Aorta (tissue), 5 donors: ENCODE results near the gene ASL. TPM values are rescaled to one million over a fixed set of nuclear protein-coding genes. Genes with fewer than 3 reads are reported as not detected.

Experiments used
- ATAC-seq: fragments of 200-7000 bp; cut with Tn5 transposase; one replicate; pipeline ENCODE4 v1.9.1; 2022; ENCODE audit warnings: moderate library complexity; ENCODE audit not compliant: low FRiP score
- DNase-seq, 2 donors: peaks; one replicate each; pipeline ENCODE4 v3.0.0-alpha.2; 2020
- H3K27ac ChIP-seq, 2 donors: one replicate each; pipeline ENCODE4 v1.5.1; 2013; ENCODE audit warnings: low read length in 2 of 2, mild to moderate bottlenecking in 2 of 2, moderate library complexity in 2 of 2, control low read depth in 1 of 2, inconsistent platforms in 1 of 2, low read depth in 1 of 2
- H3K27me3 ChIP-seq, 2 donors: one replicate each; pipeline ENCODE4 v1.6.1; 2013; ENCODE audit warnings: control low read depth in 1 of 2, low read length in 1 of 2, mild to moderate bottlenecking in 1 of 2, moderate library complexity in 1 of 2; ENCODE audit not compliant: insufficient read depth in 2 of 2, control insufficient read depth in 1 of 2
- H3K36me3 ChIP-seq, 2 donors: one replicate each; pipeline ENCODE4 v1.6.1; 2013; ENCODE audit warnings: control low read depth in 1 of 2, low read length in 1 of 2, mild to moderate bottlenecking in 1 of 2; ENCODE audit not compliant: insufficient read depth in 2 of 2, control insufficient read depth in 1 of 2
- H3K4me1 ChIP-seq, 2 donors: one replicate each; pipeline ENCODE4 v1.6.1; 2013; ENCODE audit warnings: low read length in 2 of 2, control low read depth in 1 of 2, mild to moderate bottlenecking in 1 of 2, moderate library complexity in 1 of 2; ENCODE audit not compliant: insufficient read depth in 2 of 2, control insufficient read depth in 1 of 2
- H3K4me3 ChIP-seq, 2 donors: one replicate each; pipeline ENCODE4 v1.5.1; 2013; ENCODE audit warnings: low read length in 2 of 2, control low read depth in 1 of 2, mild to moderate bottlenecking in 1 of 2
- H3K9me3 ChIP-seq: one replicate; pipeline ENCODE4 v1.6.1; 2013; ENCODE audit warnings: mild to moderate bottlenecking, low read length; ENCODE audit not compliant: control insufficient read depth
- WGBS, 2 donors: extraction: QIAGEN DNeasy Blood & Tissue Kit; methylation state at CpG; one replicate each; pipeline ENCODE4 v1.1.7; 2013; 5-methylcytosine and 5-hydroxymethylcytosine counted together
- intact Hi-C, 2 donors: fragments of 100-400 bp; cut with DNase I; formaldehyde crosslinking; loops; one replicate each; pipeline versions ENCODE4 v1.14.2 to v1.15.0; 2022
- polyA plus RNA-seq, 2 donors: library from polyadenylated mRNA; stranded (reverse); fragments of 200-250 nt; gene quantifications; one replicate each; pipeline ENCODE4 v1.2.3, GENCODE V29; 2013
- total RNA-seq, 2 donors: library from RNA; stranded (reverse); fragmentation: NEBNext Ultra II Directional; extraction: Animal tissue kit (Norgen Biotek cat#: 25700); gene quantifications; one replicate each; pipeline ENCODE4 v1.2.1, GENCODE V29; 2021
- donor health status: healthy with polysubstance abuse.
- donor health status: Bipolar disorder and iron deficiency.
- donor health status: DM: no; HTN: no; CAD: no.
- donor health status: DM: no; HTN: no; CAD: no.
- donor health status: DM: yes; HTN: yes; CAD: no.

Gene ASL
- total and polyA plus RNA-seq, 4 donors: 26.8 to 98.7 (median 29.7) TPM

GRCh38 chr7:66082886-66083415, 7.3 kb downstream of the ASL start:
- H3K4me1 ChIP-seq: no peaks in the 10 kb centered on the region
- H3K27ac ChIP-seq: no peak overlapping the region
- DNase-seq (no peak), ATAC-seq (no peak)
- 96 to 97% methylated on average over 16 of the region's 16 CpGs for WGBS, 2 donors
- H3K4me3 ChIP-seq: no peak overlapping the region
- H3K27me3 ChIP-seq: no peaks in the 10 kb centered on the region
- H3K36me3 ChIP-seq: no peaks in the 10 kb centered on the region
- H3K9me3 ChIP-seq: no peaks in the 10 kb centered on the region
- intact Hi-C loops: no loop called here

- WGBS, 2 donors: 88 to 98% methylated on average over 2 of the region's 2 CpGs
- no peak for DNase-seq
- intact Hi-C loops: no loop called here
Observed at GRCh38 chr7:66083677-66084076, 8.1 kb downstream of the ASL start.

GRCh38 chr7:66088861-66089838, 13.5 kb downstream of the ASL start:
- intact Hi-C loops: no loop called here
- DNase-seq (no peak), ATAC-seq (no peak)
- no peak overlapping the region for H3K4me3 ChIP-seq
- no peaks in the 10 kb centered on the region for H3K27me3 ChIP-seq
- no peaks in the 10 kb centered on the region for H3K4me1 ChIP-seq
- no peaks in the 10 kb centered on the region for H3K36me3 ChIP-seq
- 81 to 82% methylated on average over 28 to 32 of the region's 32 CpGs for WGBS, 2 donors
- H3K9me3 ChIP-seq: no peaks in the 10 kb centered on the region
- no peak overlapping the region for H3K27ac ChIP-seq

More at GRCh38 chr7:66083677-66084076, 8.1 kb downstream of the ASL start:
- no peaks in the 10 kb centered on the region for H3K36me3 ChIP-seq
- H3K9me3 ChIP-seq: no peaks in the 10 kb centered on the region
- no peak for ATAC-seq
- no peaks in the 10 kb centered on the region for H3K27me3 ChIP-seq
- H3K4me1 ChIP-seq: no peaks in the 10 kb centered on the region
- H3K4me3 ChIP-seq: no peak overlapping the region
- no peak overlapping the region for H3K27ac ChIP-seq

GRCh38 chr7:66092654-66093053, 17.0 kb downstream of the ASL start:
- 95 to 96% methylated on average over 19 of the region's 19 CpGs for WGBS, 2 donors
- no peak overlapping the region for H3K4me3 ChIP-seq
- no peaks in the 10 kb centered on the region for H3K27me3 ChIP-seq
- no peaks in the 10 kb centered on the region for H3K4me1 ChIP-seq
- H3K36me3 ChIP-seq: no peaks in the 10 kb centered on the region
- no peak overlapping the region for H3K27ac ChIP-seq
- no peak for DNase-seq
- intact Hi-C loops: no loop called here
- H3K9me3 ChIP-seq: no peaks in the 10 kb centered on the region
- ATAC-seq: no peak

- DNase-seq (no peak), ATAC-seq (no peak)
- no peaks in the 10 kb centered on the region for H3K27me3 ChIP-seq
- WGBS, 2 donors: 85 to 92% methylated on average over 4 of the region's 4 CpGs
- H3K9me3 ChIP-seq: no peaks in the 10 kb centered on the region
- intact Hi-C loops: no loop called here
- no peak overlapping the region for H3K27ac ChIP-seq
- H3K4me3 ChIP-seq: no peak overlapping the region
- H3K4me1 ChIP-seq: no peaks in the 10 kb centered on the region
- no peaks in the 10 kb centered on the region for H3K36me3 ChIP-seq
Observed at GRCh38 chr7:66095010-66095409, 19.4 kb downstream of the ASL start.

- H3K36me3 ChIP-seq: no peaks in the 10 kb centered on the region
- peak overlapping the region in 1 of 2 donors; percentile 91 for H3K27ac ChIP-seq
- no peaks in the 10 kb centered on the region for H3K4me1 ChIP-seq
- H3K27me3 ChIP-seq: no peaks in the 10 kb centered on the region
- no peak overlapping the region for H3K4me3 ChIP-seq
- ATAC-seq (no peak), DNase-seq (no peak)
- no CpG with 5 or more reads among the region's 2 CpGs for WGBS, 2 donors
- H3K9me3 ChIP-seq: no peaks in the 10 kb centered on the region
- intact Hi-C loops: no loop called here
Observed at GRCh38 chr7:66099232-66099550, 23.6 kb downstream of the ASL start.

GRCh38 chr7:66099551-66100407, 24.2 kb downstream of the ASL start:
- 2 to 3% methylated on average over 15 of the region's 15 CpGs for WGBS, 2 donors
- Histone ChIP-seq H3K27ac (peak overlapping the region in 1 of 2 donors; percentile 91), H3K9me3 (no peaks in the 10 kb centered on the region), H3K4me3 (peak overlapping the region in 1 of 2 donors; percentile 12), H3K36me3 (no peaks in the 10 kb centered on the region), H3K27me3 (no peaks in the 10 kb centered on the region), H3K4me1 (no peaks in the 10 kb centered on the region)
- DNase-seq: peak; percentile 80 to 81
- peak; percentile 95 for ATAC-seq
- intact Hi-C loops: no loop called here

GRCh38 chr7:66100408-66101050, 24.9 kb downstream of the ASL start:
- no peaks in the 10 kb centered on the region for H3K27me3 ChIP-seq
- no peaks in the 10 kb centered on the region for H3K36me3 ChIP-seq
- WGBS, 2 donors: 47 to 50% methylated on average over 12 of the region's 12 CpGs
- peak overlapping the region; percentile 61 to 79 for H3K27ac ChIP-seq
- no peaks in the 10 kb centered on the region for H3K9me3 ChIP-seq
- peak overlapping the region in 1 of 2 donors; percentile 1 for H3K4me3 ChIP-seq
- intact Hi-C loops: no loop called here
- no peaks in the 10 kb centered on the region for H3K4me1 ChIP-seq
- ATAC-seq (no peak), DNase-seq (no peak)
